ENCODE data around the gene KCNA10.

- TF ChIP-seq MAX (IDR thresholded peaks at IDR 0.05), result no peak
- no peak for TF ChIP-seq CTCF (IDR thresholded peaks at IDR 0.05 in 2 of 3, conservative IDR thresholded peaks at IDR 0.05 in 1 of 3; ENCODE audit: borderline replicate concordance in 1 of 3, insufficient read depth in 1 of 3, low read depth in 2 of 3, low read length in 2 of 3)
- TF ChIP-seq ATF3 (IDR thresholded peaks at IDR 0.05), result no peak
- no peak for TF ChIP-seq SP1 (IDR thresholded peaks at IDR 0.05; ENCODE audit: low read depth)
- TF ChIP-seq CEBPB (IDR thresholded peaks at IDR 0.05; ENCODE audit: low read depth), result no peak
- TF ChIP-seq POLR2A (IDR thresholded peaks at IDR 0.05; ENCODE audit: borderline replicate concordance, extremely low read depth, insufficient read depth, insufficient read length), result no peak
- no peak for TF ChIP-seq RAD21 (IDR thresholded peaks at IDR 0.05; ENCODE audit: low read depth)
- no peak for TF ChIP-seq ZNF274 (IDR thresholded peaks at IDR 0.05; ENCODE audit: low read depth, low read length)
- no peak for TF ChIP-seq POLR2AphosphoS5 (IDR thresholded peaks at IDR 0.05; ENCODE audit: low read depth, low read length)
- no peak for TF ChIP-seq ZBTB33 (IDR thresholded peaks at IDR 0.05; ENCODE audit: extremely low read depth, insufficient replicate concordance, low read length)
Observed at GRCh38 chr1:110523011-110523410, 4.0 kb upstream of the KCNA10 start.
